SU-DHL-6 (cell line): ENCODE data around the gene EPHB1.

Experiments used
- H2AFZ ChIP-seq: fragments of 200-600 bp; sonication (generic); 2 replicates; pipeline ENCODE4 v1.6.1; 2014; ENCODE audit warnings: low read depth, mild to moderate bottlenecking, moderate library complexity, mixed read lengths, antibody characterized with exemption, low read length; ENCODE audit not compliant: severe bottlenecking
- H3F3A ChIP-seq: fragments of 200-600 bp; shearing (Covaris generic); 2 replicates; pipeline ENCODE4 v1.6.0; 2016; ENCODE audit warnings: antibody characterized with exemption, mild to moderate bottlenecking; ENCODE audit not compliant: insufficient read depth
- H3K27ac ChIP-seq: fragments of 200-600 bp; sonication (generic); 2 replicates; pipeline ENCODE4 v1.5.1; 2016; ENCODE audit warnings: low read depth, mild to moderate bottlenecking, low read length, moderate library complexity, mixed read lengths
- H3K27me3 ChIP-seq: fragments of 200-600 bp; sonication (generic), shearing (Covaris generic); 2 replicates; pipeline ENCODE4 v1.6.0; 2014; ENCODE audit warnings: mild to moderate bottlenecking, low read length
- H3K36me3 ChIP-seq: fragments of 200-600 bp; sonication (generic); 2 replicates; pipeline ENCODE4 v1.6.1; 2014; ENCODE audit warnings: mild to moderate bottlenecking, low read length, mixed read lengths
- H3K4me2 ChIP-seq: fragments of 300-600, 200-600 bp; shearing (Covaris generic), sonication (generic); 2 replicates; pipeline ENCODE4 v1.6.0; 2014; ENCODE audit warnings: low read length, low read depth, mild to moderate bottlenecking; ENCODE audit not compliant: poor library complexity, severe bottlenecking
- H3K4me3 ChIP-seq: fragments of 200-600 bp; sonication (generic); 2 replicates; pipeline ENCODE4 v1.5.1; 2014; ENCODE audit warnings: antibody characterized with exemption, low read length, mild to moderate bottlenecking, mixed read lengths; ENCODE audit not compliant: insufficient read depth, poor library complexity, severe bottlenecking
- H3K79me2 ChIP-seq: fragments of 200-600 bp; sonication (generic); 2 replicates; pipeline ENCODE4 v1.6.1; 2014; ENCODE audit warnings: mild to moderate bottlenecking, low read length, moderate library complexity; ENCODE audit not compliant: insufficient read depth
- H3K9ac ChIP-seq: fragments of 200-600 bp; sonication (generic); 2 replicates; pipeline ENCODE4 v1.7.0; 2014; ENCODE audit warnings: mild to moderate bottlenecking, low read length
- H3K9me2 ChIP-seq: fragments of 200-600 bp; sonication (generic); replicated peaks from 2 replicates; pipeline ENCODE4 v1.6.1; 2014; ENCODE audit warnings: low read length; ENCODE audit not compliant: insufficient read depth
- H3K9me3 ChIP-seq: fragments of 200-600 bp; sonication (generic); 2 replicates; pipeline ENCODE4 v1.6.1; 2014; ENCODE audit warnings: low read length, mixed read lengths; ENCODE audit not compliant: insufficient read depth
- H4K20me1 ChIP-seq: fragments of 200-600 bp; sonication (generic); 2 replicates; pipeline ENCODE4 v1.6.1; 2014; ENCODE audit warnings: low read depth, mild to moderate bottlenecking, antibody characterized with exemption, low read length, moderate library complexity, mixed read lengths
- CTCF ChIP-seq: fragments of 200-600 bp; sonication (generic); IDR thresholded peaks from one replicate; pipeline ENCODE4 v1.5.1; 2017; ENCODE audit warnings: antibody characterized with exemption, mild to moderate bottlenecking, low read length, moderate library complexity; ENCODE audit not compliant: insufficient read depth, poor library complexity, severe bottlenecking
- EZH2phosphoT487 ChIP-seq: fragments of 200-600 bp; sonication (generic), shearing (Covaris generic); conservative IDR thresholded peaks from 2 replicates; pipeline ENCODE4 v1.6.1; 2018; ENCODE audit warnings: mild to moderate bottlenecking, antibody characterized with exemption, low read length, moderate library complexity, mixed read lengths

EPHB1 gene

GRCh38 chr3:135163701-135164100, 368.6 kb downstream of the EPHB1 start:
- no peak overlapping the region for H2AFZ ChIP-seq
- H3F3A ChIP-seq: no peaks in the 10 kb centered on the region
- H3K36me3 ChIP-seq: no peaks in the 10 kb centered on the region
- no peaks in the 10 kb centered on the region for H3K9me3 ChIP-seq
- H3K27me3 ChIP-seq: no peaks in the 10 kb centered on the region
- no peak overlapping the region for H3K4me3 ChIP-seq
- H3K79me2 ChIP-seq: no peaks in the 10 kb centered on the region
- H3K9ac ChIP-seq: no peak overlapping the region
- no peak overlapping the region for H3K4me2 ChIP-seq
- no peak overlapping the region for H3K27ac ChIP-seq
- no peak for TF ChIP-seq EZH2phosphoT487
- TF ChIP-seq CTCF: no peak
- H4K20me1 ChIP-seq: no peaks in the 10 kb centered on the region
- H3K9me2 ChIP-seq: no peaks in the 10 kb centered on the region

- H3K9ac ChIP-seq: no peak overlapping the region
- no peaks in the 10 kb centered on the region for H3K79me2 ChIP-seq
- H3K4me2 ChIP-seq: no peak overlapping the region
- H4K20me1 ChIP-seq: no peaks in the 10 kb centered on the region
- H3K9me3 ChIP-seq: no peaks in the 10 kb centered on the region
- no peaks in the 10 kb centered on the region for H3K27me3 ChIP-seq
- no peak overlapping the region for H3K27ac ChIP-seq
- no peak overlapping the region for H2AFZ ChIP-seq
- TF ChIP-seq EZH2phosphoT487: no peak
- TF ChIP-seq CTCF: no peak
- H3K36me3 ChIP-seq: no peaks in the 10 kb centered on the region
- no peaks in the 10 kb centered on the region for H3K9me2 ChIP-seq
- H3F3A ChIP-seq: no peaks in the 10 kb centered on the region
- H3K4me3 ChIP-seq: no peak overlapping the region
Observed at GRCh38 chr3:135165260-135165659, 370.2 kb downstream of the EPHB1 start.

GRCh38 chr3:135166266-135166825, 371.3 kb downstream of the EPHB1 start:
- H3K4me3 ChIP-seq: no peak overlapping the region
- no peaks in the 10 kb centered on the region for H3K79me2 ChIP-seq
- H3K9ac ChIP-seq: no peak overlapping the region
- no peak overlapping the region for H3K27ac ChIP-seq
- H3F3A ChIP-seq: no peaks in the 10 kb centered on the region
- TF ChIP-seq EZH2phosphoT487 (no peak), CTCF (no peak)
- H3K4me2 ChIP-seq: no peak overlapping the region
- no peak overlapping the region for H2AFZ ChIP-seq
- H3K27me3 ChIP-seq: no peaks in the 10 kb centered on the region
- H4K20me1 ChIP-seq: no peaks in the 10 kb centered on the region
- H3K9me3 ChIP-seq: no peaks in the 10 kb centered on the region
- H3K9me2 ChIP-seq: no peaks in the 10 kb centered on the region
- H3K36me3 ChIP-seq: no peaks in the 10 kb centered on the region
